GM18517 (cell line): ENCODE data around the gene SUSD4.

Source experiments
- ATAC-seq: cut with Tn5 transposase; IDR thresholded peaks from one replicate; pipeline ENCODE4 v1.9.1; 2021; ENCODE audit warnings: mild to moderate bottlenecking, moderate library complexity; ENCODE audit not compliant: unreplicated experiment

The SUSD4 gene

GRCh38 chr1:223233410-223234169 lies 130.4 kb downstream of the SUSD4 start:
- ATAC-seq: no peak

- ATAC-seq: no peak
These were observed 131.0 kb downstream of the SUSD4 start for GRCh38 chr1:223233019-223233409.

- no peak for ATAC-seq
These were observed 132.4 kb downstream of the SUSD4 start for GRCh38 chr1:223231581-223231980.

GRCh38 chr1:223231011-223231572 lies 132.9 kb downstream of the SUSD4 start:
- ATAC-seq: no peak

- no peak for ATAC-seq
These were observed 133.7 kb downstream of the SUSD4 start for GRCh38 chr1:223230161-223230881.

GRCh38 chr1:223229756-223230155 lies 134.2 kb downstream of the SUSD4 start:
- ATAC-seq: no peak

GRCh38 chr1:223228931-223229528 lies 134.9 kb downstream of the SUSD4 start:
- ATAC-seq: no peak

GRCh38 chr1:223228201-223228600 lies 135.8 kb downstream of the SUSD4 start:
- ATAC-seq: no peak

- no peak for ATAC-seq
These were observed 136.3 kb downstream of the SUSD4 start for GRCh38 chr1:223227486-223228196.

GRCh38 chr1:223227031-223227430 lies 136.9 kb downstream of the SUSD4 start:
- ATAC-seq: no peak

GRCh38 chr1:223226271-223226670 lies 137.7 kb downstream of the SUSD4 start:
- ATAC-seq: no peak

GRCh38 chr1:223225481-223225880 lies 138.5 kb downstream of the SUSD4 start:
- ATAC-seq: no peak

- ATAC-seq: no peak
These were observed 138.9 kb downstream of the SUSD4 start for GRCh38 chr1:223225061-223225460.

GRCh38 chr1:223224465-223224864 lies 139.5 kb downstream of the SUSD4 start:
- no peak for ATAC-seq

- no peak for ATAC-seq
These were observed 140.6 kb downstream of the SUSD4 start for GRCh38 chr1:223223091-223223995.

GRCh38 chr1:223222377-223222776 lies 141.6 kb downstream of the SUSD4 start:
- ATAC-seq: no peak

GRCh38 chr1:223221686-223222085 lies 142.3 kb downstream of the SUSD4 start:
- no peak for ATAC-seq

GRCh38 chr1:223219846-223220610 lies 143.9 kb downstream of the SUSD4 start:
- no peak for ATAC-seq

GRCh38 chr1:223219318-223219635 lies 144.7 kb downstream of the SUSD4 start:
- no peak for ATAC-seq
